GM12872 (cell line): ENCODE data around the gene PSMG4.

Experiments
- TF ChIP-seq, protein P1 (sequence below): IDR thresholded peaks from 3 replicates; pipeline ENCODE4 v1.5.1; 2011; ENCODE audit warnings: low read depth, mild to moderate bottlenecking, low read length, moderate library complexity; ENCODE audit not compliant: insufficient read depth

PSMG4 gene

GRCh38 chr6:3264356-3264755 is 5.6 kb downstream of the PSMG4 start:
- TF ChIP-seq, protein P1, sequence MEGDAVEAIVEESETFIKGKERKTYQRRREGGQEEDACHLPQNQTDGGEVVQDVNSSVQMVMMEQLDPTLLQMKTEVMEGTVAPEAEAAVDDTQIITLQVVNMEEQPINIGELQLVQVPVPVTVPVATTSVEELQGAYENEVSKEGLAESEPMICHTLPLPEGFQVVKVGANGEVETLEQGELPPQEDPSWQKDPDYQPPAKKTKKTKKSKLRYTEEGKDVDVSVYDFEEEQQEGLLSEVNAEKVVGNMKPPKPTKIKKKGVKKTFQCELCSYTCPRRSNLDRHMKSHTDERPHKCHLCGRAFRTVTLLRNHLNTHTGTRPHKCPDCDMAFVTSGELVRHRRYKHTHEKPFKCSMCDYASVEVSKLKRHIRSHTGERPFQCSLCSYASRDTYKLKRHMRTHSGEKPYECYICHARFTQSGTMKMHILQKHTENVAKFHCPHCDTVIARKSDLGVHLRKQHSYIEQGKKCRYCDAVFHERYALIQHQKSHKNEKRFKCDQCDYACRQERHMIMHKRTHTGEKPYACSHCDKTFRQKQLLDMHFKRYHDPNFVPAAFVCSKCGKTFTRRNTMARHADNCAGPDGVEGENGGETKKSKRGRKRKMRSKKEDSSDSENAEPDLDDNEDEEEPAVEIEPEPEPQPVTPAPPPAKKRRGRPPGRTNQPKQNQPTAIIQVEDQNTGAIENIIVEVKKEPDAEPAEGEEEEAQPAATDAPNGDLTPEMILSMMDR, result no peak

GRCh38 chr6:3265671-3266070 is 6.9 kb downstream of the PSMG4 start:
- TF ChIP-seq, protein P1, result no peak

GRCh38 chr6:3266170-3266569 is 7.4 kb downstream of the PSMG4 start:
- TF ChIP-seq, protein P1, result no peak

DNA sequence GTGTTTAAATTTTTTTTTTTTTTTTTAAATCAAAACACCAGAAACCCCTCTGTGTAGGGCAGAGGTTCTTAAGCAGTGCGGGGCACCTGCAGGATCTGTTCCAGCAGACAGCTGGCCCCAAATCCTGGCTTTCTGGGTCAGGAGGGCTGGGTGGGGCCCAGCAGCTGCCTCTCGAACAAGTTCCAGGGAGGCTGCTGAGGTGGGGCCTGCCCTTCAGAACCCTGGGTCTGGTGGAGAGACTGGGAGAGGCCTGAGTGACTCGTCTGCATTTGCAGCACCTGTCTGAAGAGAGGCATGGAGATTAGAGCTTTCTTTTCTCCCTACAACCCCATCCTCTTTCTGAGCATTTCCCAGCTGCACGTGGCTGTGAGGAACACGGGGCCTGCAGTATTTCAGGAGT is 8.4 kb downstream of the PSMG4 start:
- TF ChIP-seq, protein P1, result no peak

- TF ChIP-seq, protein P1, result no peak
Observed at GRCh38 chr6:3268680-3269079, 9.9 kb downstream of the PSMG4 start.

- TF ChIP-seq, protein P1, result no peak
Observed at GRCh38 chr6:3269281-3269975, 10.7 kb downstream of the PSMG4 start.

- TF ChIP-seq, protein P1, result no peak
Observed at GRCh38 chr6:3270258-3270657, 11.5 kb downstream of the PSMG4 start.

DNA sequence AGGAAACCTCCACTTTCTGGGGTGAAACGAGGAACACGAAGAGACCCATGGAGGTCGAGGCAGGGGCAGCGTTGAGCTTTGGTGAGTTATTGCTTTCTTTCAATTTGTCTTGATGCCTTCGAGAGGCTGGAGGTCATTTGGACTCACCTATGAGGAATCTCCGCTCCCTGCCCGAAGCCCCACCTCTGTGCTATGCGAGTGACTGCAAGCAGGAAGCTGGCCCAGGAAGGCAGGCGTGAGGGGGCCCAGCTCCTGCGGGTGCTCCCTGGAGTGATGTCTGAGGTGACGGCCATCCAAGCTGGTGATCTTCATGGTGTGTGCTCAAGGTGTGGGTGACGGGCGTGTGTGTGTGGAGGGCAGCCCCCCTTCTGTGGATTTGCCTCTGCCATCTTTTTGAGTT is 13.0 kb downstream of the PSMG4 start:
- TF ChIP-seq, protein P1, result no peak
